ENCODE results near the gene RNF208. TPM values are rescaled to one million over a fixed set of nuclear protein-coding genes. Genes with fewer than 3 reads are reported as not detected.

Gene RNF208
- total and polyA plus RNA-seq, 2 donors (not counting 3 experiments of a cell fraction or from before 2014, with no cell fraction given): 1.3 to 4.8 TPM

- POLR2A ChIA-PET: no interaction called here
- DNase-seq (ENCODE audit: low read depth, low spot score) (no peak), FAIRE-seq (no peak)
- Histone ChIP-seq H3K4me1 (ENCODE audit: control insufficient read depth, extremely low read depth, insufficient read depth, low read length) (peaks cover 6% of the 10 kb centered on the region), H4K20me1 (replicated peaks; ENCODE audit: control insufficient read depth, extremely low read depth, insufficient read depth, low read length) (no peaks in the 10 kb centered on the region), H3K36me3 (ENCODE audit: control insufficient read depth in 2 of 2, extremely low read depth in 1 of 2, insufficient read depth in 2 of 2, low read length in 2 of 2) (peaks cover 2 to 11% of the 10 kb centered on the region in 2 experiments), H3K9ac (replicated peaks; ENCODE audit: extremely low read depth, insufficient read depth, low read length) (no peak overlapping the region), H3K9me3 (replicated peaks; ENCODE audit: control insufficient read depth, insufficient read depth, low read length) (no peaks in the 10 kb centered on the region), H3K27me3 (ENCODE audit: control insufficient read depth in 2 of 2, insufficient read depth in 2 of 2, low read length in 2 of 2) (no peaks in the 10 kb centered on the region), H3K27ac (ENCODE audit: insufficient read depth, low read depth, low read length) (no peak overlapping the region), H3K79me2 (ENCODE audit: control insufficient read depth, insufficient read depth, low read length) (peaks cover 7% of the 10 kb centered on the region), H3K4me3 (replicated peaks in 1 of 3; ENCODE audit: insufficient read depth in 1 of 3, low read depth in 1 of 3, low read length in 3 of 3) (no peak overlapping the region), H3K4me2 (ENCODE audit: insufficient read depth, low read length) (no peak overlapping the region), H2AFZ (ENCODE audit: low read depth, low read length) (no peak overlapping the region), H3K9me1 (replicated peaks; ENCODE audit: control insufficient read depth, extremely low read depth, insufficient read depth, low read length) (no peaks in the 10 kb centered on the region)
- dilution Hi-C loops (cut with MboI; ENCODE audit: extremely low pct_ligation_motif_present, low sequenced_read_pairs) (no loop called here), intact Hi-C loops (cut with micrococcal nuclease) (no loop called here)
- BruUV-seq (replicated peaks): no TSS peak
- CTCF ChIA-PET: interaction anchor here (0.6 to 1.6 kb wide), 2 partner anchors 11 to 25 kb away, joined by 3 to 9 read pairs; no protein-coding TSS in a partner anchor
- TF ChIP-seq POLR2A (IDR thresholded peaks at IDR 0.05; ENCODE audit: low read depth, low read length): no peak
- no peak for TF ChIP-seq GATA2 (IDR thresholded peaks at IDR 0.05; ENCODE audit: insufficient read depth, insufficient read length, low read depth, low read length)
- TF ChIP-seq, protein P1, sequence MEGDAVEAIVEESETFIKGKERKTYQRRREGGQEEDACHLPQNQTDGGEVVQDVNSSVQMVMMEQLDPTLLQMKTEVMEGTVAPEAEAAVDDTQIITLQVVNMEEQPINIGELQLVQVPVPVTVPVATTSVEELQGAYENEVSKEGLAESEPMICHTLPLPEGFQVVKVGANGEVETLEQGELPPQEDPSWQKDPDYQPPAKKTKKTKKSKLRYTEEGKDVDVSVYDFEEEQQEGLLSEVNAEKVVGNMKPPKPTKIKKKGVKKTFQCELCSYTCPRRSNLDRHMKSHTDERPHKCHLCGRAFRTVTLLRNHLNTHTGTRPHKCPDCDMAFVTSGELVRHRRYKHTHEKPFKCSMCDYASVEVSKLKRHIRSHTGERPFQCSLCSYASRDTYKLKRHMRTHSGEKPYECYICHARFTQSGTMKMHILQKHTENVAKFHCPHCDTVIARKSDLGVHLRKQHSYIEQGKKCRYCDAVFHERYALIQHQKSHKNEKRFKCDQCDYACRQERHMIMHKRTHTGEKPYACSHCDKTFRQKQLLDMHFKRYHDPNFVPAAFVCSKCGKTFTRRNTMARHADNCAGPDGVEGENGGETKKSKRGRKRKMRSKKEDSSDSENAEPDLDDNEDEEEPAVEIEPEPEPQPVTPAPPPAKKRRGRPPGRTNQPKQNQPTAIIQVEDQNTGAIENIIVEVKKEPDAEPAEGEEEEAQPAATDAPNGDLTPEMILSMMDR (IDR thresholded peaks at IDR 0.05; ENCODE audit: extremely low read depth in 1 of 2, insufficient read depth in 1 of 2, low read depth in 1 of 2, low read length in 2 of 2): no peak
- TF ChIP-seq POLR2AphosphoS5 (IDR thresholded peaks at IDR 0.05; ENCODE audit: insufficient read depth, low read depth, low read length): no peak
- TF ChIP-seq, protein P2, sequence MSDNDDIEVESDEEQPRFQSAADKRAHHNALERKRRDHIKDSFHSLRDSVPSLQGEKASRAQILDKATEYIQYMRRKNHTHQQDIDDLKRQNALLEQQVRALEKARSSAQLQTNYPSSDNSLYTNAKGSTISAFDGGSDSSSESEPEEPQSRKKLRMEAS (IDR thresholded peaks at IDR 0.05; ENCODE audit: insufficient read depth, insufficient read length): no peak
- no peak for TF ChIP-seq MYC (IDR thresholded peaks at IDR 0.05; ENCODE audit: low read depth, low read length)
- no peak for TF ChIP-seq EZH2 (IDR thresholded peaks at IDR 0.05; ENCODE audit: borderline replicate concordance, low read depth, low read length, severe bottlenecking)
- TF ChIP-seq FOS (IDR thresholded peaks at IDR 0.05; ENCODE audit: borderline replicate concordance, insufficient read depth, low read length): no peak
- no peak for TF ChIP-seq JUN (IDR thresholded peaks at IDR 0.05; ENCODE audit: borderline replicate concordance, insufficient read depth, insufficient read length, low read depth)
Observed at GRCh38 chr9:137247916-137248175, 25.8 kb upstream of the RNF208 start.

All from endothelial cell of umbilical vein (primary cell).